HG03103 (cell line): Measurements from ENCODE around the gene DCANP1.

Experiments
- ATAC-seq: cut with Tn5 transposase; IDR thresholded peaks from one replicate; pipeline ENCODE4 v1.9.1; 2021; ENCODE audit warnings: low read depth; ENCODE audit not compliant: unreplicated experiment

The DCANP1 gene

GRCh38 chr5:135458356-135458755, 11.2 kb upstream of the DCANP1 start:
- no peak for ATAC-seq

GRCh38 chr5:135457424-135458071, 10.4 kb upstream of the DCANP1 start:
- ATAC-seq: peak; percentile 47

- peak; percentile 42 for ATAC-seq
Observed at GRCh38 chr5:135456238-135457099, 9.3 kb upstream of the DCANP1 start.

- no peak for ATAC-seq
Observed at GRCh38 chr5:135455876-135456237, 8.7 kb upstream of the DCANP1 start.

GRCh38 chr5:135454946-135455345, 7.8 kb upstream of the DCANP1 start:
- no peak for ATAC-seq

GRCh38 chr5:135453613-135454012, 6.5 kb upstream of the DCANP1 start:
- no peak for ATAC-seq

GRCh38 chr5:135452321-135453030, 5.3 kb upstream of the DCANP1 start, which contains the start of gene TIFAB:
TIFAB (minus strand) TSS chr5:135452351; CDS start chr5:135449939, 2,412 bp downstream.
- ATAC-seq: no peak

- ATAC-seq: no peak
Observed at GRCh38 chr5:135451581-135452320, 4.6 kb upstream of the DCANP1 start.

- ATAC-seq: no peak
Observed at GRCh38 chr5:135450952-135451351, 3.8 kb upstream of the DCANP1 start.

- no peak for ATAC-seq
Observed at GRCh38 chr5:135450336-135450735, 3.2 kb upstream of the DCANP1 start.

- ATAC-seq: no peak
Observed at GRCh38 chr5:135449644-135450043, 2.5 kb upstream of the DCANP1 start.

GRCh38 chr5:135448791-135449507, 1.8 kb upstream of the DCANP1 start:
- no peak for ATAC-seq

GRCh38 chr5:135448071-135448739, 1.1 kb upstream of the DCANP1 start:
- ATAC-seq: no peak

GRCh38 chr5:135446615-135447014, 533 bp downstream of the DCANP1 start:
- no peak for ATAC-seq

- ATAC-seq: no peak
Observed at GRCh38 chr5:135446206-135446605, 942 bp downstream of the DCANP1 start.

- ATAC-seq: no peak
Observed at GRCh38 chr5:135445306-135445985, 1.7 kb downstream of the DCANP1 start.

- ATAC-seq: no peak
Observed at GRCh38 chr5:135444881-135445280, 2.3 kb downstream of the DCANP1 start.

- ATAC-seq: no peak
Observed at GRCh38 chr5:135444360-135444759, 2.8 kb downstream of the DCANP1 start.
